Measurements from ENCODE around the gene CFAP70. TPM values are rescaled to one million over a fixed set of nuclear protein-coding genes. Genes with fewer than 3 reads are reported as not detected.
A peak's percentile ranks its signal among the peaks of the same experiment; 100 is the strongest.

The CFAP70 gene
- total RNA-seq, 1 experiment from 2014 or later: 0.73 TPM

DNA sequence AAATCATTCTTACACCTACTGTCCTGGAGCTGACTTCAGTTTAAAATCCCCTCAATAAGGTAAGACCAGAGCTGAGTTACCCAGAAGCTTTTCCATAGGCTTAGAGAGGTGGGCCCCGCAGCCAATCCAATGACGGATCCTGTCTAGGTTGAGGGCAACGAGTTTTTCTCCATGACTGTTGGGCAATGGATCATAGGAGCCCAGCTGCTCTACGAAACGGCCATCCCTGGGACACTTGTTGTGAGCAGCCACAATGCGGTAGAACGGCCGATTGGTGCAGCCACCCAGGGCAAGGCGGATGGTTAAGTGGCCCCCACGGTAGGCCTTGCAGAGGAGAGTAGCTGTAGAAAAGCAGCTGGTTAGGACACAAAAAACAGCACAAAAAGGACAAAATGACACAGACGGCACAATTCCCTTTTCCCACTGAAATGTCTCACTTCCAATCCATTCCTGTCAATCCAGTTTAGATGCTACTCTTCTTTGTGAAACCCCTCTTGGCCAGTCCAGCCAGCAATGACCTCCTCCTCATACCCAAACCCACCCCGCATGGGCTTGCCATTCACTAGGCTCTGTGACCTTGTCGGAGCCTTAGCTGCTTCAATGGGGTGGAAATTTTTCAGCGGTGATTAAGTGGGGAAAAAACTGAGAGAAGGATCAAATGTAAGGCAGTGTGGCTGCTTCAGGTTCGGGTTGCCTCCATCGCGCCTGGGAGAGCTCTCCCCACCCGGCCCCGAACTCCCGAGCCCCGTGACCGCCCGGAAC is 106.8 kb downstream of the CFAP70 start:
- H3K79me2 ChIP-seq (ENCODE audit: low read length): peaks cover 71% of the 10 kb centered on the region
- TF ChIP-seq EZH2 (IDR thresholded peaks at IDR 0.05; ENCODE audit: low read length, unreplicated experiment) (no peak), EZH2phosphoT487 (IDR thresholded peaks at IDR 0.05; ENCODE audit: borderline replicate concordance, low read length) (no peak)
- TF ChIP-seq, protein P1, sequence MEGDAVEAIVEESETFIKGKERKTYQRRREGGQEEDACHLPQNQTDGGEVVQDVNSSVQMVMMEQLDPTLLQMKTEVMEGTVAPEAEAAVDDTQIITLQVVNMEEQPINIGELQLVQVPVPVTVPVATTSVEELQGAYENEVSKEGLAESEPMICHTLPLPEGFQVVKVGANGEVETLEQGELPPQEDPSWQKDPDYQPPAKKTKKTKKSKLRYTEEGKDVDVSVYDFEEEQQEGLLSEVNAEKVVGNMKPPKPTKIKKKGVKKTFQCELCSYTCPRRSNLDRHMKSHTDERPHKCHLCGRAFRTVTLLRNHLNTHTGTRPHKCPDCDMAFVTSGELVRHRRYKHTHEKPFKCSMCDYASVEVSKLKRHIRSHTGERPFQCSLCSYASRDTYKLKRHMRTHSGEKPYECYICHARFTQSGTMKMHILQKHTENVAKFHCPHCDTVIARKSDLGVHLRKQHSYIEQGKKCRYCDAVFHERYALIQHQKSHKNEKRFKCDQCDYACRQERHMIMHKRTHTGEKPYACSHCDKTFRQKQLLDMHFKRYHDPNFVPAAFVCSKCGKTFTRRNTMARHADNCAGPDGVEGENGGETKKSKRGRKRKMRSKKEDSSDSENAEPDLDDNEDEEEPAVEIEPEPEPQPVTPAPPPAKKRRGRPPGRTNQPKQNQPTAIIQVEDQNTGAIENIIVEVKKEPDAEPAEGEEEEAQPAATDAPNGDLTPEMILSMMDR (conservative IDR thresholded peaks at IDR 0.05; ENCODE audit: low read depth, low read length): no peak
- peak overlapping the region; percentile 90 for H3K9ac ChIP-seq (ENCODE audit: low read length)
- POLR2A ChIA-PET (ENCODE audit: unreplicated experiment): interaction anchor here (0.6 to 1.0 kb wide), 8 partner anchors 10 to 415 kb away, joined by 3 to 12 read pairs (median 4); partner anchors contain the start of gene P4HA1
- H3K36me3 ChIP-seq (ENCODE audit: low read depth, low read length): peaks cover 25% of the 10 kb centered on the region
- no peaks in the 10 kb centered on the region for H3K27me3 ChIP-seq (ENCODE audit: low read length)
- intact Hi-C loops (cut with micrococcal nuclease): loop anchor here (1.0 kb wide), 1 partner anchor 161 kb away; no protein-coding TSS in a partner anchor
- peaks cover 41% of the 10 kb centered on the region for H3K4me1 ChIP-seq (ENCODE audit: insufficient read depth, low read length)
- peak; percentile 49 for DNase-seq
- H2AFZ ChIP-seq (ENCODE audit: low read length): peak overlapping the region; percentile 76
- H3K9me3 ChIP-seq (ENCODE audit: low read length): no peaks in the 10 kb centered on the region
- CTCF ChIA-PET: interaction anchor here (1.5 kb wide), 1 partner anchor 83 kb away, joined by 3 read pairs; no protein-coding TSS in a partner anchor
- peak overlapping the region; percentile 76 for H3K4me3 ChIP-seq (ENCODE audit: low read length)
- peak; percentile 59; the same call in 1 of the 2 replicates for ATAC-seq
- no peaks in the 10 kb centered on the region for H3K9me2 ChIP-seq (replicated peaks; ENCODE audit: low read length)
- no peaks in the 10 kb centered on the region for H4K20me1 ChIP-seq (ENCODE audit: low read length)
- BruUV-seq (replicated peaks): TSS peak; percentile 72
- peak overlapping the region; percentile 91 for H3K4me2 ChIP-seq (ENCODE audit: low read length)
- peaks cover 12% of the 10 kb centered on the region for H3F3A ChIP-seq (ENCODE audit: low read length, unreplicated experiment)
- peak overlapping the region; percentile 80 for H3K27ac ChIP-seq (ENCODE audit: low read length)

DNA sequence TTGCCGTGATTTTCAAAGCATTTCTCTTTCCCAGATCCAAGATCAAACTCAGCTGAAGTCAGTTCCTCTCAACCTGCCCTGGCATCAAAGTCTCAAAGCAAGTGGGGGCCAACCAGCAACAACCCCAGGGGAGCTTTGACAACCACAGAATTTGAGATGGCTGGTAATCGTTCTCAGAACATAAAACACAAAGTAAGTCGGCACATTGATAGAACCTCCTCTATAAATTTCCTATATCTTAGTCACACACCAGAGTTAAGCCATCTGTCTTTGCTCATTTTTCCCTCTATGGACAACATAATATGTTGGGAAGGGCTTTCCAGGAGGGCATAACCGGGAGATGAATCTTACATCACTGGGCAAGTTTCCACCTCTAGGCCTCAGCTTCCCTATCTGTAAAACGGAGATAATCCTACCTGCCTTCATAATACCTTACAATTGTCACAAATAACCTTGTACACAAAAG is 110.4 kb downstream of the CFAP70 start:
- intact Hi-C loops (cut with micrococcal nuclease): loop anchor here (5.0 kb wide), 1 partner anchor 249 kb away; the partner anchor contains the start of gene PPP3CB
- peak overlapping the region; percentile 69 for H3K4me3 ChIP-seq (ENCODE audit: low read length)
- BruUV-seq (replicated peaks): no TSS peak
- H3K27ac ChIP-seq (ENCODE audit: low read length): peak overlapping the region; percentile 80
- peaks cover 33% of the 10 kb centered on the region for H4K20me1 ChIP-seq (ENCODE audit: low read length)
- peak overlapping the region; percentile 85 for H3K9ac ChIP-seq (ENCODE audit: low read length)
- H3K9me2 ChIP-seq (replicated peaks; ENCODE audit: low read length): no peaks in the 10 kb centered on the region
- H3K36me3 ChIP-seq (ENCODE audit: low read depth, low read length): peaks cover 50% of the 10 kb centered on the region
- POLR2A ChIA-PET (ENCODE audit: unreplicated experiment): no interaction called here
- H3K27me3 ChIP-seq (ENCODE audit: low read length): no peaks in the 10 kb centered on the region
- H3F3A ChIP-seq (ENCODE audit: low read length, unreplicated experiment): peaks cover 12% of the 10 kb centered on the region
- ATAC-seq (no peak), DNase-seq (peak; percentile 35)
- peaks cover 92% of the 10 kb centered on the region for H3K79me2 ChIP-seq (ENCODE audit: low read length)
- H3K4me2 ChIP-seq (ENCODE audit: low read length): peak overlapping the region; percentile 79
- no peaks in the 10 kb centered on the region for H3K9me3 ChIP-seq (ENCODE audit: low read length)
- no peak overlapping the region for H2AFZ ChIP-seq (ENCODE audit: low read length)
- TF ChIP-seq, protein P1 (conservative IDR thresholded peaks at IDR 0.05; ENCODE audit: low read depth, low read length): no peak
- TF ChIP-seq EZH2 (IDR thresholded peaks at IDR 0.05; ENCODE audit: low read length, unreplicated experiment) (no peak), EZH2phosphoT487 (IDR thresholded peaks at IDR 0.05; ENCODE audit: borderline replicate concordance, low read length) (no peak)
- peaks cover 51% of the 10 kb centered on the region for H3K4me1 ChIP-seq (ENCODE audit: insufficient read depth, low read length)
- CTCF ChIA-PET: no interaction called here
